Measurements from ENCODE around the gene HSD17B13. TPM values are rescaled to one million over a fixed set of nuclear protein-coding genes. Genes with fewer than 3 reads are reported as not detected.
"Not testable (repeated sequence)": the region's sequence is repeated elsewhere in the genome, so short reads cannot be mapped to it uniquely, and the experiment has no call there.

The HSD17B13 gene
- total and polyA plus RNA-seq, 4 experiments from 2014 or later, result 0.14 to 0.58 (median 0.35) TPM; not detected in 1

GRCh38 chr4:87284268-87284667 is 38.4 kb downstream of the HSD17B13 start:
- peaks cover 3 to 45% (median 33%) of the 10 kb centered on the region in 8 donors for H3K9me3 Mint-ChIP-seq
- H3K4me3 Mint-ChIP-seq; H3K27ac ChIP-seq (ENCODE audit: low read depth, low read length); H3K27ac Mint-ChIP-seq; H3K27me3 ChIP-seq (ENCODE audit: insufficient read depth, low read length); POLR2A ChIA-PET (ENCODE audit: partially characterized antibody); H3K4me1 Mint-ChIP-seq; H3K4me1 ChIP-seq (ENCODE audit: insufficient read depth, low read length); H3K27me3 Mint-ChIP-seq; H3K36me3 ChIP-seq (ENCODE audit: insufficient read depth, low read length); DNase-seq; H3K4me3 ChIP-seq (ENCODE audit: low read length in 2 of 2); H3K36me3 Mint-ChIP-seq; intact Hi-C loops (cut with micrococcal nuclease); CTCF ChIA-PET (ENCODE audit: partially characterized antibody): not testable (repeated sequence)
- peaks cover 0 to 14% of the 10 kb centered on the region in 2 donors for H3K9me3 ChIP-seq (ENCODE audit: control insufficient read depth in 1 of 2, low read length in 2 of 2)

- Histone ChIP-seq H3K4me1 (ENCODE audit: insufficient read depth, low read length) (no peaks in the 10 kb centered on the region), H3K27me3 (ENCODE audit: insufficient read depth, low read length) (no peaks in the 10 kb centered on the region), H3K9me3 (ENCODE audit: control insufficient read depth in 1 of 2, low read length in 2 of 2) (peaks cover 0 to 14% of the 10 kb centered on the region in 2 donors), H3K27ac (ENCODE audit: low read depth, low read length) (no peak overlapping the region), H3K36me3 (ENCODE audit: insufficient read depth, low read length) (no peaks in the 10 kb centered on the region), H3K4me3 (ENCODE audit: low read length in 2 of 2) (no peak overlapping the region)
- H3K27ac Mint-ChIP-seq, result no peak overlapping the region
- H3K27me3 Mint-ChIP-seq, result peaks cover 6% of the 10 kb centered on the region in 2 donors
- peaks cover 3 to 45% (median 33%) of the 10 kb centered on the region in 8 donors for H3K9me3 Mint-ChIP-seq
- ChIA-PET CTCF (ENCODE audit: partially characterized antibody) (no interaction called here), POLR2A (ENCODE audit: partially characterized antibody) (no interaction called here)
- intact Hi-C loops (cut with micrococcal nuclease), result no loop called here
- no peak for DNase-seq
- H3K36me3 Mint-ChIP-seq, result peaks cover 0 to 5% of the 10 kb centered on the region in 2 donors
- H3K4me1 Mint-ChIP-seq, result no peaks in the 10 kb centered on the region
- H3K4me3 Mint-ChIP-seq, result no peak overlapping the region
Observed at GRCh38 chr4:87283151-87283550, 39.5 kb downstream of the HSD17B13 start.

GRCh38 chr4:87281603-87282002 is 41.1 kb downstream of the HSD17B13 start:
- H3K27me3 Mint-ChIP-seq, result peaks cover 6 to 9% of the 10 kb centered on the region in 2 donors
- H3K27me3 ChIP-seq (ENCODE audit: insufficient read depth, low read length), result no peaks in the 10 kb centered on the region
- peaks cover 3 to 34% (median 23%) of the 10 kb centered on the region in 8 donors for H3K9me3 Mint-ChIP-seq
- H3K36me3 Mint-ChIP-seq, result no peaks in the 10 kb centered on the region
- H3K27ac ChIP-seq (ENCODE audit: low read depth, low read length), result no peak overlapping the region
- peaks cover 0 to 7% of the 10 kb centered on the region in 2 donors for H3K9me3 ChIP-seq (ENCODE audit: control insufficient read depth in 1 of 2, low read length in 2 of 2)
- H3K36me3 ChIP-seq (ENCODE audit: insufficient read depth, low read length), result no peaks in the 10 kb centered on the region
- ChIA-PET POLR2A (ENCODE audit: partially characterized antibody) (no interaction called here), CTCF (ENCODE audit: partially characterized antibody) (no interaction called here)
- intact Hi-C loops (cut with micrococcal nuclease), result no loop called here
- no peak overlapping the region for H3K4me3 ChIP-seq (ENCODE audit: low read length in 2 of 2)
- no peaks in the 10 kb centered on the region for H3K4me1 Mint-ChIP-seq
- H3K4me1 ChIP-seq (ENCODE audit: insufficient read depth, low read length), result no peaks in the 10 kb centered on the region
- H3K4me3 Mint-ChIP-seq, result no peak overlapping the region
- no peak overlapping the region for H3K27ac Mint-ChIP-seq
- no peak for DNase-seq

- Histone ChIP-seq H3K27ac (ENCODE audit: low read depth, low read length) (no peak overlapping the region), H3K4me1 (ENCODE audit: insufficient read depth, low read length) (no peaks in the 10 kb centered on the region), H3K27me3 (ENCODE audit: insufficient read depth, low read length) (no peaks in the 10 kb centered on the region), H3K4me3 (ENCODE audit: low read length in 2 of 2) (no peak overlapping the region), H3K36me3 (ENCODE audit: insufficient read depth, low read length) (no peaks in the 10 kb centered on the region), H3K9me3 (ENCODE audit: control insufficient read depth in 1 of 2, low read length in 2 of 2) (no peaks in the 10 kb centered on the region)
- Mint-ChIP-seq H3K4me1 (no peaks in the 10 kb centered on the region), H3K9me3 (peaks cover 0 to 9% (median 3%) of the 10 kb centered on the region in 8 donors), H3K27ac (no peak overlapping the region), H3K27me3 (peaks cover 8 to 11% of the 10 kb centered on the region in 2 donors), H3K4me3 (no peak overlapping the region), H3K36me3 (no peaks in the 10 kb centered on the region)
- DNase-seq, result no peak
- intact Hi-C loops (cut with micrococcal nuclease), result no loop called here
- ChIA-PET CTCF (ENCODE audit: partially characterized antibody) (interaction anchor here (1.0 kb wide), 1 partner anchor 13 kb away, joined by 3 read pairs; no protein-coding TSS in a partner anchor), POLR2A (ENCODE audit: partially characterized antibody) (no interaction called here)
Observed at GRCh38 chr4:87278335-87278794, 44.3 kb downstream of the HSD17B13 start.

GRCh38 chr4:87275311-87275710 is 47.4 kb downstream of the HSD17B13 start:
- Mint-ChIP-seq H3K36me3 (no peaks in the 10 kb centered on the region), H3K27ac (no peak overlapping the region), H3K4me1 (no peaks in the 10 kb centered on the region), H3K27me3 (peaks cover 7 to 14% of the 10 kb centered on the region in 2 donors), H3K4me3 (no peak overlapping the region), H3K9me3 (no peaks in the 10 kb centered on the region)
- no peak for DNase-seq
- Histone ChIP-seq H3K36me3 (ENCODE audit: insufficient read depth, low read length) (no peaks in the 10 kb centered on the region), H3K27me3 (ENCODE audit: insufficient read depth, low read length) (no peaks in the 10 kb centered on the region), H3K4me3 (ENCODE audit: low read length in 2 of 2) (no peak overlapping the region), H3K27ac (ENCODE audit: low read depth, low read length) (no peak overlapping the region), H3K9me3 (ENCODE audit: control insufficient read depth in 1 of 2, low read length in 2 of 2) (no peaks in the 10 kb centered on the region), H3K4me1 (ENCODE audit: insufficient read depth, low read length) (no peaks in the 10 kb centered on the region)
- ChIA-PET POLR2A (ENCODE audit: partially characterized antibody) (no interaction called here), CTCF (ENCODE audit: partially characterized antibody) (no interaction called here)
- intact Hi-C loops (cut with micrococcal nuclease), result no loop called here

- no peak overlapping the region for H3K27ac ChIP-seq (ENCODE audit: low read depth, low read length)
- intact Hi-C loops (cut with micrococcal nuclease), result loop anchor here (5.0 kb wide), 1 partner anchor 572 kb away; no protein-coding TSS in a partner anchor
- Mint-ChIP-seq H3K4me3 (no peak overlapping the region), H3K27ac (no peak overlapping the region), H3K4me1 (no peaks in the 10 kb centered on the region), H3K9me3 (no peaks in the 10 kb centered on the region), H3K36me3 (no peaks in the 10 kb centered on the region), H3K27me3 (peaks cover 7 to 14% of the 10 kb centered on the region in 2 donors)
- no peak overlapping the region for H3K4me3 ChIP-seq (ENCODE audit: low read length in 2 of 2)
- no peaks in the 10 kb centered on the region for H3K9me3 ChIP-seq (ENCODE audit: control insufficient read depth in 1 of 2, low read length in 2 of 2)
- CTCF ChIA-PET (ENCODE audit: partially characterized antibody), result no interaction called here
- POLR2A ChIA-PET (ENCODE audit: partially characterized antibody), result no interaction called here
- H3K36me3 ChIP-seq (ENCODE audit: insufficient read depth, low read length), result no peaks in the 10 kb centered on the region
- no peak for DNase-seq
- H3K4me1 ChIP-seq (ENCODE audit: insufficient read depth, low read length), result no peaks in the 10 kb centered on the region
- H3K27me3 ChIP-seq (ENCODE audit: insufficient read depth, low read length), result no peaks in the 10 kb centered on the region
Observed at GRCh38 chr4:87274803-87275202, 47.9 kb downstream of the HSD17B13 start.

GRCh38 chr4:87274327-87274726 is 48.4 kb downstream of the HSD17B13 start:
- no peak overlapping the region for H3K4me3 Mint-ChIP-seq
- no peaks in the 10 kb centered on the region for H3K4me1 ChIP-seq (ENCODE audit: insufficient read depth, low read length)
- ChIA-PET CTCF (ENCODE audit: partially characterized antibody) (no interaction called here), POLR2A (ENCODE audit: partially characterized antibody) (no interaction called here)
- peaks cover 6 to 14% of the 10 kb centered on the region in 2 donors for H3K27me3 Mint-ChIP-seq
- H3K4me3 ChIP-seq (ENCODE audit: low read length in 2 of 2), result no peak overlapping the region
- DNase-seq, result no peak
- H3K9me3 ChIP-seq (ENCODE audit: control insufficient read depth in 1 of 2, low read length in 2 of 2), result no peaks in the 10 kb centered on the region
- H3K9me3 Mint-ChIP-seq, result no peaks in the 10 kb centered on the region
- no peaks in the 10 kb centered on the region for H3K36me3 Mint-ChIP-seq
- no peak overlapping the region for H3K27ac ChIP-seq (ENCODE audit: low read depth, low read length)
- H3K27ac Mint-ChIP-seq, result no peak overlapping the region
- no peaks in the 10 kb centered on the region for H3K4me1 Mint-ChIP-seq
- no peaks in the 10 kb centered on the region for H3K27me3 ChIP-seq (ENCODE audit: insufficient read depth, low read length)
- intact Hi-C loops (cut with micrococcal nuclease), result loop anchor here (5.0 kb wide), 1 partner anchor 573 kb away; no protein-coding TSS in a partner anchor
- H3K36me3 ChIP-seq (ENCODE audit: insufficient read depth, low read length), result no peaks in the 10 kb centered on the region

Measured in CD4-positive, alpha-beta memory T cell (primary cell).